PC-3 (cell line): Measurements from ENCODE around the gene DUSP18.

Experiments used
- CTCF ChIP-seq: fragments of 300-600 bp; sonication (generic); conservative IDR thresholded peaks from 2 replicates; pipeline ENCODE4 v1.5.1; 2017; ENCODE audit warnings: antibody characterized with exemption, low read depth, mild to moderate bottlenecking, low read length
- EZH2 ChIP-seq: fragments of 300-600 bp; sonication (generic); IDR thresholded peaks from one replicate; pipeline ENCODE4 v1.6.1; 2017; ENCODE audit warnings: antibody characterized with exemption, mild to moderate bottlenecking, low read length; ENCODE audit not compliant: unreplicated experiment
- EZH2phosphoT487 ChIP-seq: fragments of 300-600 bp; sonication (generic); IDR thresholded peaks from 2 replicates; pipeline ENCODE4 v1.6.1; 2018; ENCODE audit warnings: mild to moderate bottlenecking, antibody characterized with exemption, low read length, borderline replicate concordance

- TF ChIP-seq CTCF (no peak), EZH2 (no peak), EZH2phosphoT487 (no peak)
Measured at GRCh38 chr22:30652852-30653251, 14.8 kb downstream of the DUSP18 start.
